ENCODE measurements around the gene TYMP.
"Not testable (repeated sequence)": the region's sequence is repeated elsewhere in the genome, so short reads cannot be mapped to it uniquely, and the experiment has no call there.

TYMP gene

DNA sequence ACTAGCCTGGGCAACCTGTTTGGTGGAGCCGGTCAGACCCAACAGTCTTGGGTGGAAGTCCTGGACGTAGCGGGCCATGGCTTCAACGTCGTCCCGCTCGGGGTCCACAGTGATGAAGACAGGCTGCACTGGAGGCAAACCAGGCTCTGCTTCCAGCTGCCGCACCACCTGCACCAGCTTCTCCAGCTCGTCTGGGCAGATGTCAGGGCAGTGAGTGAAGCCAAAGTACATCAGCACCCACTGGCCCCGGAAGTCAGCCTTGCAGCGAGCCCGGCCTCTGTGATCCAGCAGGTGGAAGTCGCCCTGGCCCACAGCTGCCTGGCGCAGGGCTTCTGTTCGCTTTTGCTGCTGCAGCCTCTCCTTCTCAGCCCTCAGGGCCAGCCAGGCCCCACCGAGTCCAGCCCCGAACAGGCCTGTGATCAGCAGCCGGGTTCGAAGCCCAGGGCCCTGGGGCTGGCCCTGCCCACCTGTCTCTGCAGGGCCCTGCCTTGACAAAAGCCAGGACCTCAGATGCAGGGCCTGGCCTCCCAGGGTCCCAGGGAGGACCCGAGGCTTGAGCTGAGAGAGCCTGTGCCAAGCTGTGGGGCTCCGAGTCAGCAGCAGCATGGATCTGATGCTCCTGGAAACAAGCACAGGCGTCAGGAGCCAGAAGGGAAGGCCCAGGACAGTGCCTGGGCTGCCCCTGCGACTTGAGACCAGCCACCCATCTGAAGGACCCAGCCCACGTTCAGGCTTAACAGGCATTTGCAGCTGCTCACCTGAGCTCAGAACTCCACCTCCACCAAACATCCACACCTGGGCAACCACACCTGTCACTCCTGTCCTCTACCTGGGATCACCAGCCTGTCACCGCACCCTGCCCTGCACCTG, 5.8 kb downstream of the TYMP start:
- DNase-seq: no peak

DNA sequence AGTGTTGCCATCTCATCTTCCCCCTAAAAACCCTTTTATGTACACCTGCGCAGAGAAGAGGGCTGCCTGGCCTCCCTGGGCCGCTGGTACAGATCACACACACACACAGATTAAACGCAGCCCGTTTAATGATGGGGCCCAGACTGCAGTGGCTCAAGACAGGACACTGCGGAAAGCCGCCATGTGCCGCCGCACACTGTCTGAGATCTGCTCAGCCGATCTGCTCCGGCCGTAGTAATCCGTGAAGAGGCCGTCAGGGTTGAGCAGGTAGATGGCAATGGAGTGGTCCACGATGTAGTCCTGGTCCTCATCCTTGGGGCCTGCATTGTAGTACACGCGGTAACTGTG, 6.4 kb downstream of the TYMP start:
- DNase-seq: no peak

DNA sequence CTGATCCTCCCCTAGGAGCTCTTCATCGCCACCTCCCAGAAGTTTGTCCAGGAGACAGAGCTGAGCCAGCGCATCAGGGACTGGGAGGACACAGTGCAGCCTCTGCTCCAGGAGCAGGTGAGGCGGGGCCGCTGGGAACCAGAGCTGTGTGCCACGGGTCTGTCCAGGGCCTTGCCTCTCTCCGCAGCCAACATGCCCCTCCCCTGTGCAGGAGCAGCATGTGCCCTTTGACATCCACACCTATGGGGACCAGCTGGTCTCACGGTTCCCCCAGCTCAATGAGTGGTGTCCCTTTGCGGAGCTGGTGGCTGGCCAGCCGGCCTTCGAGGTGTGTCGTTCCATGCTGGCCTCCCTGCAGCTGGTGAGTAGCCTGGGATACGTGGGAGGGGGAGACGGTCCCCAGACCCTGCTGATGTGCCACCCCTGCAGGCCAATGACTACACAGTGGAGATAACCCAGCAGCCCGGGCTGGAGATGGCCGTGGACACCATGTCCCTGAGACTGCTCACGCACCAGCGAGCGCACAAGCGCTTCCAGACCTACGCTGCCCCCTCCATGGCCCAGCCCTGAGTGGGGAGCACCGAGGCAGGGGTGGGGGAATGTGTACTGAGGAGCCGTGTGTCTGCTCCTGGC, 6.9 kb downstream of the TYMP start:
- DNase-seq: no peak

DNA sequence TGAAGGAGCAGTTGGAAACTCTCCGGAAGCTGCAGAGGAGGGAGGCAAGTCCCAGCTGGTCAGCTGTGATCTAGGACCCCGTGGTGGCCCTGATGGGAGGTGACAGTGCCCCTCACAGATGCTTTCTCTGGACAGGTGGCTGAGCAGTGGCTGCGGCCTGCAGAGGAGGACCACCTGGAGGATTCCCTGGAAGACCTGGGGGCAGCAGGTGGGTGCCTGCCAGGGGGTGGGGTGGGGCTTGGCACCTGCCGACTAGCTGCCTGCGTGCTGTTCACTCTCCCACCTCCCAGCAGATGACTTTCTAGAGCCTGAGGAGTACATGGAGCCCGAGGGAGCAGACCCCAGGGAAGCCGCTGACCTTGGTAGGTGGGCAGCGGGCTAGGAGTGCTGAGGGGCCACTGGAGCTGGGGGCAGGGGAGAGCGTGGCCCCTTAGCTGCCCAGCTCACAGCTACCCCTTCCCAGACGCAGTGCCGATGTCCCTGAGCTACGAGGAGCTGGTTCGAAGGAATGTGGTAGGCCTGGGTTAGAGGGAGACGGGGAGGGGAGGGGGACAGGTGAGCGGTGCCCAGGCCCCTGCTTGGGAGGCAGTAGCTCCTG, 7.5 kb downstream of the TYMP start:
- no peak for DNase-seq

DNA sequence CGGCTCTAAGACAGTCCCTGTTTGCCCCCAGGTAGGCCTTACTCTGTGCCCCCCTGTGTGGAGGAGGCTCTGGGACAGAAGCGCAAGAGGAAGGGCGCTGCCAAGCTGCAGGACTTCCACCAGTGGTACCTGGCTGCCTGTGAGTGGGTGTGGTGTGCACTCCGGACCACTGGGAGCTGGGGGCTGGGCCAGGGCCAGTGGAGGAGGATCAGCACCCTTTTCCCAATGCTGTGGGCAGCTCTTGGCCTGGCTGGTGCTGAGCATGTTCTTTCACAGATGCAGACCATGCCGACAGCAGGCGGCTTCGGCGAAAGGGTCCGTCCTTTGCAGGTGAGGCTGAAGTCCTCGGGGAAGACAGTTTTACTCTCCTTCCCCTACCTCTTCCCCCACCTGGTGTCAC, 8.1 kb downstream of the TYMP start:
- DNase-seq: no peak

DNA sequence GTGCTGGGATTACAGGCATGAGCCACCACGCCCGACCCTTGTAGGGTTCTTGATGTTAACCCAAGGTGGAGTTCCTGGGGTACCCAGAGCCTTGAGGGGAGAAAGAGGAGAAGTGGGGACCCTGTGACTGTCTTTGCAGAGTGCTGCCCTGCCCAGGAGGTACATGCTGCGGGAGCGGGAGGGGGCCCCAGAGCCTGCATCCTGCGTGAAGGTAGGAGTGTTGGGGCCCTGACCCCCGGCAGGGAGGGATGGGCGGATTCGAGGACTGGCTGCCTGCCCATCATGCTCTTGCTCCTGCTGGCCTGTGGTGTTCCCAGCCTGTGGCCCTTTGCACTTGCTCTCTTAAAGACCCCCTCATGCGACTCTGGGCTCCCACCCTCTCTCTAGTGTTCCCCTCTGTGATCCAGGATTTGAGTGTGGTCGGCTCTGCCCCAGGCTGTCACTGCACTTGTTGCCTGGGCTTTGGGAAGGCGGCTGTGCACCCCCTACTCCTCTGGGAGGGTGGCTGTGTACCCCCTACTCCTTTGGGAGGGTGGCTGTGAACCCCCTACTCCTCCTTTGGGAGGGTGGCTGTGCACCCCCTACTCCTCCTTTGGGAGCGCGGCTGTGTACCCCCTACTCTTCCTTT, 8.9 kb downstream of the TYMP start:
- DNase-seq: no peak

DNA sequence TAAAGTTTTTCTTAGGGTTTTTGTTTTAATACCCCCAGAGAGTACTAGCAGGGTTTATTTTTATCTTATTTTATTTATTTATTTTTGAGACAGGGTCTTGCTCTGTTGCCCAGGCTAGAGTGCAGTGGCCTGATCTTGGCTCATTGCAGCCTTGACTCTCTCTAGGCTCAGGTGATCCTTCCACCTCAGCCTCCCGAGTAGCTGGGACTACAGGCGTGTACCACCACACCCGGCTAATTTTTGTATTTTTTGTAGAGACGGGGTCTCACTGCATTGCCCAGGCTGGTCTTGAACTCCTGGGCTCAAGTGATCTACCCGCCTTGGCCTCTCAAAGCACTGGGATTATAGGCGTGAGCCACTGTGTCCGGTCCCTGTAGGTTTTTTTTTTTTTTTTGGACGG, 9.6 kb downstream of the TYMP start:
- DNase-seq: not testable (repeated sequence)

DNA sequence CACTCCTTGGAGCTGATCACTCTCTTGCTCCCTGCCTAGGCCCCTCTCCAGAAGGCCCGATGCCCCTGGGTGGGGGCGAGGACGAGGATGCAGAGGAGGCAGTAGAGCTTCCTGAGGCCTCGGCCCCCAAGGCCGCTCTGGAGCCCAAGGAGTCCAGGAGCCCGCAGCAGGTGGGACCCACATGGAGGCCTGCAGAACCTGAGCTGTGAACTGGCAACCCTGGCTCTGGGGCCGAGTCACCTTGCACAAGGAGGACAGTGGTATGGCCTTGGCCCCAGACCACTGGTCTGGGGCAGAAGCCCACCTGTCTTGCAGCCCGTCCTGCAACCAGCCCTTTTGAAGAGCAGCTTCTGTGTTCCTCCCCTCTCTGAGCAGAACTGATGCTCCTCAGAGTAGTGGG, 10.7 kb downstream of the TYMP start:
- DNase-seq: no peak

DNA sequence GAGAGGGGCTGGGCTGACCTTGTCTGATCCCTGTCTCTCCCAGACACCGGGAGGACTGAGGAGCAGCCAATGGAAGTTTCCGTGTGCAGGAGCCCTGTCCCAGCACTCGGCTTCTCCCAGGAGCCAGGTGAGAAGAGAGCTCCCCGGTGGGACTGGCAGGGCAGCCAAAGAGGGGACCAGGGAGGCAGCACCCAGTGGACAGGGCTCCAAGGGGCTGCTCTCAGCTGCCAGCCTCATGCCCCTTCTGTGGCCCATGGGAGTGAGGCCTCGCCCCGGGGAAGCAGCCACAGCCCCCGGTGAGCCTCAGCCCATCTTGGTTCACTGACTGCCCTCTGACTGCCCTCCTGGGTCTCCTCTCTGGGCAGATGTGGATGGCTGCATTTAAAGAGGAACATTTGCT, 11.2 kb downstream of the TYMP start:
- DNase-seq: no peak

DNA sequence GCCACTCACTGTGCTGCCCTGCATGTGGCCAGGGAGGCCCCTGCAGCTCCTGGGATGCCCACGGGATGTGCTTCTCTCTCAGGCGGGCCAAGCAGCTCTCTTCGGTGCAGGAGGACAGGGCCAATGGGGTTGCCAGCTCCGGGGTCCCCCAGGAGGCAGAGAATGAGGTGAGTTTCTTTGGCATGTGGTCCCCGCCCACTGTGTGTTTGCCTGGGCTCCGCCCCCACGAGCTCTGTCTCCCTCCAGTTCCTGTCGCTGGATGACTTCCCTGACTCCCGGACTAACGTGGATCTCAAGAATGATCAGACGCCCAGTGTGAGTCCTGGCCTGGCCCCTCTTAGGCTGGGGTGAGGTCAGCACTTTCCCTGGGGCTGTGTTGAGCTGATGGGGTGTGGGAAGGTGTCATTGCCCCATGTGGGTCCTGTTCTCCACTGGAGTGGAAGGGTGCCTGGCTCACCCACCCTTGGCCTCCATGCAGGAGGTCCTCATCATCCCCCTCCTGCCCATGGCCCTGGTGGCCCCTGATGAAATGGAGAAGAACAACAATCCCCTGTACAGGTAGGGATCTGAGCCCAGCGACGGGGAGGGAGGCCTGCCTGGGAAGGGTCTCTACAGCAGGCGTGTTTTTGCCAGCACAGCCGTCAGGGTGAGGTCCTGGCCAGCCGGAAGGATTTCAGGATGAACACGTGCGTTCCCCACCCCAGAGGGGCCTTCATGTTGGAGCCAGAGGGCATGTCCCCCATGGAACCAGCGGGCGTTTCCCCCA, 12.1 kb downstream of the TYMP start:
- DNase-seq: no peak

DNA sequence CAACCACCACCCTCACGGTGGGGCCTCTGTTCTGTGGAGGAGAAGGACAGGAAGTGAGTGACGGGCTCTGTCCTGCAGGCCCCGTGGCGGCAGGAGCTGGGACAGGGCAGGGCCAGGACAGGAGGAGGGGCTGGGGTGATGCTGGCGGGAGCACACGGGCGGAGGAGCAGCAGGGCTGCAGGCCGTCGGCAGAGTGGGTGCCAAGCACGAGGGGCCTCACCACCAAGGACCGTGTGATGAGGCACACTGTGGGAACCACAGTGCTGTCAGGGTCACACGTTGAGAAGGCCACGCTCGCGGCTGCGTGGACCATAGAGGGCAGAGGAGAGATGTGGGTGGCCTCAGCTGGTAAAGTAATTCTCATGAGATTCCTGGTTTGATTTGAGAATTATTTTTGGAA, 12.9 kb downstream of the TYMP start:
- no peak for DNase-seq

DNA sequence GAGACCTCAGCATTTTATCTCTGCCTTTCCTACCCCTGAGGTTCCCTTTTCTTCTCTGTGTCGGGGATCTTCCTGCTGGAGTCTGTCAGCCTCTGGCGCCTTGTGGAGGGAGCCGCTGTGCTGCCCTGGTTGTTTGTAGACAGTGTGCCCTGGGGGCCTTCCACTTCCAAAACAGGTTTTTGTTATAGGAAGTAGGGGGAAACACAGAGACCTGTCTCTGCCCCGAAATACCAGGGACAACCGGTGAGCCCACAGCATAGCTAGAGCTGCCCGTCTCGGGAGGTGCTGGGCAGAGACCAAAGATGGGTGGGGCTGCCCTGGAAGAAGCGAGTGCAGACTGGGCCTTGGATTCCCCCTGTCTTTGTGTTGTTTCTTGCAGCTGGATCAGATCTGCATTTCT, 13.7 kb downstream of the TYMP start:
- no peak for DNase-seq

DNA sequence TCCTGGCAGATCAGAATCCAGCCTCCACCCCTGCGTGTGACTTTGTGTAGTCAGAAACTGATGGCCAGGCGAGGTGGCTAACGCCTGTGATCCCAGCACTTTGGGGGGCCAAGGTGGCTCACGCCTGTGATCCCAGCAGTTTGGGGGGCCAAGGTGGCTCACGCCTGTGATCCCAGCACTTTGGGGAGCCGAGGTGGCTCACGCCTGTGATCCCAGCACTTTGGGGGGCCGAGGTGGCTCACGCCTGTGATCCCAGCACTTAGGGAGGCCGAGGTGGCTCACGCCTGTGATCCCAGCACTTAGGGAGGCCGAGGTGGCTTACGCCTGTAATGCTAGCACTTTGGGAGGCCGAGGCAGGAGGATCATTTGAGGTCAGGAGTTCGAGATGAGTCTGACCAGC, 16.6 kb downstream of the TYMP start:
- no peak for DNase-seq

DNA sequence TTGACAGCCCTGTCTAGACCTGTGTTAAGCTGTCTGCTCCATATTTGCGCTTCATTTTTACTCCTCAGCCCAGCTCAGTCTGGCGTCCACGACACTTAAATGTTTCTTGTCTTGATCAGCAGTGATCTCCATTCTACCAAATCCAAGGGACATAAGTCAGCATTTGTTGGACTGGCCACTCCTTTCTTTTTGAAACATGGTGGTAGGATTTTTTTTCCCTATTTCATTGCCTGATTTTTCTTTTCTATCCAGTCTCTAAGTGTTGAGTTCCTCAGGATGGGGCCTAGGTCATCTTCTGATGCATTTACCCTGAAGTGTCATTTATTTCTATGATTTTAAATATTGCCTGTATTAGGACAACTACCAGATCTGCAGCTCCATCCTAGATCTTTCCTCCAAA, 20.9 kb downstream of the TYMP start:
- DNase-seq: no peak

DNA sequence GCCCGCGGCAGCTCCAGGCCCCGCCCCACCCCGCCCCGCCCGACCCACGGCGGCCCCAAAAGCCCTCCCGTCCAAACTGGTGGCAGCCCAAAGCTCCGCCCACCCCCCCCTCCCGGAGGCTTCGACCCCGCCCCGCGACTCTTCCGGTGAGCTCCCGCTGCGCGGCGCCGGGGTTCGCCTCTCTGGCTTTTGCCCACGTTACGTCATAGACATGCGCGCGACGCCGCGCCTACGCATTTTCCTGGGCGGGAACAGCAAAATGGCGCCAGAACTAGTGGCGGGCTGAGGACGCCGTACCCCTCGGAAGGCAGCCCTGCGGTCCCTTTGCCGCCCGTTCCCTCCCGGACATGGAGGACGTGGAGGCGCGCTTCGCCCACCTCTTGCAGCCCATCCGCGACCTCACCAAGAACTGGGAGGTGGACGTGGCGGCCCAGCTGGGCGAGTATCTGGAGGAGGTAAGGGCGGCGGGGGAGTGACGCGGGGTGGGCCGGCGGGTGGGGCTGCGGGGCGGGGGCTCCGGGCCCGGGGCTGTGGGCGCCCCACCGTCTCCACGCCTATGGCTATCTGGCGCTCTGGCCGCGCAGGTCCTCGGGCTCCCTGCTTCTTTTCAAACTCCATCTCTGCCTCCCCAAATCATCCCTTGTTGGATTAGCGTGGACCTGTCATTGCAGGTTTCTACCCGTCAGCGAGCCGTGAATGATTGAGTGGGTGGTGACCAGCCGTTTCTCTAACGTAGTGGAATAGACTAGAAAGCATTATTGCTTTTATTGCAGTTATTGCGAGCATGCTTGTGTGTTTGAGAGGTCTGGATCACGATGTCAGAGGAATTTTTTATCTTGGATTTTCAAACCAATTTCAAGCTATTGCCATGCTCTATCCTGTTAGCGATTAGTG, 21.6 kb downstream of the TYMP start, which contains the start of gene NCAPH2:
NCAPH2 (plus strand) TSS at position 234 of the 894 bp plus-strand sequence; CDS start at position 348, 114 bp downstream.
- DNase-seq: peak; percentile 93

DNA sequence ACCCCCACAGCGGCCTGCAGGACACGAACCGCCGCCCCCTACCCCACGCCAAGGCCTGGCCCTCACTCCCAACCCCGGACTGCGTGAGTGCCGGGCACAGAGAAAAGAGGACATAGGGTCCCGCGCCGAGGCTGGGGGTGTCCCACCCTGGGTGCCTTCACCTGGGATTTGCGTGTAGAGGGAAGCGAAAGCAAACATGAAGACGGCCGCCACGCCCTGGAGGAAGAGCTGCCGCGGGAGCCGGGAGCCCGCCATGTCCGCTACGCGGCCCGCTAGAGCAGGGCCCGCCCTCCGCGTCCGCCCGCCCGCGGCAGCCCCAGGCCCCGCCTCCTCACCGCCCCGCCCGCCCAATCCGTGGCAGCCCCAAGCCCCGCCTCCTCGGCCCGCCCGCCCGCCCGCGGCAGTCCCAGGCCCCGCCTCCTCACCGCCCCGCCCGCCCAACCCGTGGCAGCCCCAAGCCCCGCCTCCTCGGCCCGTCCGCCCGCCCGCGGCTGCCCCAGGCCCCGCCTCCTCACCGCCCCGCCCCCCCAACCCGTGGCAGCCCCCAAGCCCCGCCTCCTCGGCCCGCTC, 22.3 kb downstream of the TYMP start, which contains the start of gene LMF2:
LMF2 (minus strand) TSS at position 282 of the 570 bp plus-strand sequence; CDS start at position 255, 27 bp downstream.
- DNase-seq: peak; percentile 92

DNA sequence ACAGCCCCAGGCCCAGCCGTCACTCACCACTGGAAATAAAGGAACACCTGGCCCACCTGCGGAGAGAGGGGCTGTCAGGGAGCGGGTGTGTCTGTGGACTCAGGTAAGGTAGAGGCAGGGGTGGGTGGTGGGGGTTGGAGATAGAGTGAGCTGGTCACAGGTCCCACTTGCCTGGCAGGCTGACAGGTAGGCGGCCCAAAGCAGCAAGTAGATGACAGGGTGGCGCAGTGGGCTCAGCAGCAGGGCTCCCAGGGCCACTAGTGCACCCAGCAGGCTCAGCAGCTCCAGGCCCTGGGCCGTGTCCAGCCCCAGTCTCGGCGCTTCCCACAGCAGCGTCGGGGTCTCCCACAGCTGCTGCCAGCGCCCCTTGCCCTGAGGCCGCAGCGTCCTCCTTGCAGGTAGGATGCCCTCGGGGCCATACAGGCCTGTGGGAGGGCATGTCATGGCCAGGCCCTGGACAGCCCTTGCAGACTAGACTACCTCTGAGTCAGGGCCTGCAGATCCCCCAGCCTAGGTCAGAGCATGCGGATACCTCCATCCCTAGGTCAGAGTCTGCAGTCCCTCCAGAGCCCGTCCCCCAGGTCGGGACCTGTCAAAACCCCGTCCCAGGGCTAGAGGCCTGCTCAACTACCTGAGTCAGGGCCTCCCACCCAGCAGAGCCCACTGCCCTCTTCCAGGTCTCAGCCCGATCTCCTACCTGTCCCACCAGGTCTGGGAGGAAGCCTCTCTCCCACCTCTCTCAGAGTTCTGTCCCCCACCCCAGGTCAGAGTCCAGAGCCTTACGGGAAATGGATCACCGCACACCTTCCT, 23.0 kb downstream of the TYMP start:
- DNase-seq: peak; percentile 87

DNA sequence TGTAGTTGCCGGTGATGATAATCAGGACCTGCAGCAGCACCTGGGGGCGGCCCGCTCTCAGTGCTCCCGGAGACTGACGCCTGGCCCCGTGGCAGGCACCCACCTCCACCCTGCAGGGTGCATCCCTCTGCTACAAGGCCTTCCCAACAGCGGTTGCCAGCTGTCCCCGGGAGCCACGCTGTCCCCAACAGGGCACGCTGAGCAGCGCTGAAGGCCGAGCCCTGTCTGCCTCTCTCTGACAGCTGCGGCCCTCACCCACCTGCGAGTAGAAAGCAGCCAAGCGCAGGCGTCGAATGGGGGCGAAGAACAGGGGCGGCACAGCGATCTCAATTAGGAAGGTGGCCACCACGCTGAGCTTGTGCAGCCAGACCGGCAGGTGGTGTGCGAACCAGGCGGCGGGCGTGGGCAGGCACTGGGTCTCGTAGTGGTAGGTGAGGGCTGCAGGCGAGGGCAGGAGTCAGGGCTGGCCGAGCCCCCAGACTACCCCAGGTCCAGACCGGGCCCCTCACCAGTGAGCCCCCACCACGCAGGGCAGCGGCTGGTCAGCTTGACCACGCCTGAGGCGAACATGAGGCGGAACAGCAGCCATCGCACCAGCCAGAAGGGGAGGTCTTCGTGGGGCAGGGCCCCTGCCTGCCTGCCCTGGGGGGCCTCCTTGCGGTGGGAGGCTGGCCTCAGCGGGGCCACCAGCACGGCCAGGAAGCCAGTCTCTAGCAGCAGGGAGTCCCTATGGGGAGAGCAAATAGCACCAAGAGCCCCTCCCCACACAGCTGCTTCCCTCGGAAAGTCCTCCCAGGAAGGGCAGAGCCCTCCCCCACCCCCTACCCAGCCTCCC, 23.8 kb downstream of the TYMP start:
- DNase-seq: no peak

DNA sequence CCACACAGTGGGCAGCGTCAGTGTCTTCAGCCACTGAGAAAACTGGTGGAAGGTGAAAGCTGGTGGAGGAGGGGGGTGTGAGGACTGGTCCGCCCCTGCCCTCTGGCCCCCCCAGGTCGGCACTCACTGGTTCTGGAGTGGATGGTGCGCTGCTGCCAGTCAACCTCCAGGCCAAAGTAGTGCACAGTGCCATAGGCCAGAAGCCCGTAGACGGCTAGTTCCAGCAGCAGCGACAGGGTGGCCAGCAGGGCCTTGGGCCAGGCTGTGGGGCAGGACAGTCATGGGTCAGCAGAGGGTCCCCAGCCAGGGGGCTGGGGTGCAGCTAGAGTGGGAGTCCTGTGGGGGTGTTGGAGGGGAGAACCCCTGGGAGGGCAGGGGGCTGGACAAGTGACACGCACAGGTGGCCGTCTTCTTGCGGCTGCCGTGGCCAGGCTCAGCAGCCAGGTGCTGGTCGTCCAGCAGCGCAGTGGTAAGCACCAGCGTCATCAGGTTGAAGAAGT, 24.5 kb downstream of the TYMP start:
- no peak for DNase-seq
